Measurements from ENCODE around the gene ILKAP.

ILKAP gene

DNA sequence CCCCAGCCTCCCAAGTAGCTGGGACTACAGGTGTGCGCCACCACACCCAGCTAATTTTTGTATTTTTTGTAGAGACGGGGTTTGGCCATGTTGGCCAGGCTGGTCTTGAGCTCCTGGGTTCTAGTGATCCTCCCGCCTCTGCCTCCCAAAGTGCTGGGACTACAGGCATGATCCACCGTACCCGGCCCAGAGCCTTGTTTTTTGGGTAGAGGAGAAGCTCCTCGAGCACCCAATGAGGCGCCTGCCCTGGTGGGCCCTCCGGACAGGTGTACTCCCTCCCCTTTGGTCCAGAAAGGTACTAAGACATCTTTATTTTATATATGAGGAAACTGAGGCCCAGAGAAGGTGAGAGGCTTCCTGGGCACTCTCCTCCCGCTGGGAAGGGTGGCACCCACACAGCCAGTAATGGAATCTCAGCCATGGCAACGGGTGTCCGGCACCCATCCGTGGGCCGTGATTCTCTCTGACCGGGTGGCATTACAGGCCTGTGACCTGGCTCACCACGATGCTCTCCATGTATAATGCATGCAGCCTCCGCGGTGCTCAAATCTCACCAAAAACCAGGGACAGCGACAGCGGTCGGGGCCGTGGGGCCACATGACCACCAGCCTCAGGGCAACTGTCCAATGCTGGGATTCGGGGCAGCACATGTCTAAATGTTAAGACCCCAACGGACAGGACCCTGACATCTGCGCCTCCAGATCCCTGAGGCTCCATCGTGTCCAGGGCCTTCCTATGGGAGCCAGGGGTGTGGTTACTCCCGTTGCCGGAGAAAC lies 81.8 kb downstream of the ILKAP start:
- no peak for DNase-seq

DNA sequence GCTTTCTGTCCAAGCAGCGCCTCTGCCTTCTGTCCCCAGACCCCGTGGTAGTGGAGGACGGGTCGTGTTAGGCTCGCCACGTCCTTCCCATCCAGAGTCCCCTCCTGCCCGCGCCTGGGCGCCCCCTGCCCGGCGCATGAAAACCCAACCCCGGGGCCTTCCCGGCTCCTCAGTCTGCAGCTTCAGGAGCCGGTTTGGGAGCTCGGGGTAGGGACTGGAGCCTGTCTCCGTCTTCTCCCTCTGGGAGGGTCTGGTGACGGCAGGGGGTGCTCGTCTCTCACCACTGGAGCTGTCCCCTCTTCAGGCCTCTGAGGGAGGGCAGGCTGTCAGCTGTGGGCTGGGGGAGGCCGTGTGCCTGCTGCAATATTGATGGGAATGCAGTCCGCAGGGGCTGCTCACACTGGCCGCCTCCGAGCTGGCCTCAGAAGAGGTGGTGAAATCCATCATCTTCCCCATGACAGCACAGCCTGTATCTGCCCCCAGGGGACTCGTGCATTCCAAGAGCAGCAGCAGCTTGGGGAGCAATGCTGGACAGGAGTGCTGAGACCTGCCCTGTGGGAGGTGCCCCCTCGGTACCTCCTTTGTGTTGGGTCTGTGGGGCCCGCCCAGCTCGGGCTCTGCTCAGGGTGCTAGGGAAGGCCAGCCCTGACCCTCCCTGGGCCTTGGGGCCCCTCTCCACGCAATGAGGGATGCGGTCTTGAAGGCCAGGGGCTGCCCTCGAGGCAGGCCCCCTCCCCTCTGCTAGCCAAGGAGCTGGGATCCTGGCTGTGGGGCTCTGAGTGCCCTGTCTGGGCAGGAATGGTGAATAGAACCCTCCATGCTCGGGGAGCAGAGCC lies 82.8 kb downstream of the ILKAP start:
- DNase-seq: no peak

All from activated CD4-positive, alpha-beta T cell treated with anti-CD3 and anti-CD28 coated beads for 48 hours (primary cell).